22Rv1 (cell line): ENCODE results near the gene SLC12A7.

ENCODE experiments used
- ZFX ChIP-seq: fragments of 450-650 bp; IDR thresholded peaks from 2 replicates; pipeline ENCODE4 v1.6.1; 2017; ENCODE audit warnings: antibody characterized with exemption, borderline replicate concordance
- TF ChIP-seq, protein P1 (sequence below): fragments of 450-650 bp; IDR thresholded peaks from 2 replicates; pipeline ENCODE4 v1.5.1; 2017; ENCODE audit warnings: mild to moderate bottlenecking

GRCh38 chr5:1108023-1108864, 3.6 kb downstream of the SLC12A7 start:
- TF ChIP-seq, protein P1, sequence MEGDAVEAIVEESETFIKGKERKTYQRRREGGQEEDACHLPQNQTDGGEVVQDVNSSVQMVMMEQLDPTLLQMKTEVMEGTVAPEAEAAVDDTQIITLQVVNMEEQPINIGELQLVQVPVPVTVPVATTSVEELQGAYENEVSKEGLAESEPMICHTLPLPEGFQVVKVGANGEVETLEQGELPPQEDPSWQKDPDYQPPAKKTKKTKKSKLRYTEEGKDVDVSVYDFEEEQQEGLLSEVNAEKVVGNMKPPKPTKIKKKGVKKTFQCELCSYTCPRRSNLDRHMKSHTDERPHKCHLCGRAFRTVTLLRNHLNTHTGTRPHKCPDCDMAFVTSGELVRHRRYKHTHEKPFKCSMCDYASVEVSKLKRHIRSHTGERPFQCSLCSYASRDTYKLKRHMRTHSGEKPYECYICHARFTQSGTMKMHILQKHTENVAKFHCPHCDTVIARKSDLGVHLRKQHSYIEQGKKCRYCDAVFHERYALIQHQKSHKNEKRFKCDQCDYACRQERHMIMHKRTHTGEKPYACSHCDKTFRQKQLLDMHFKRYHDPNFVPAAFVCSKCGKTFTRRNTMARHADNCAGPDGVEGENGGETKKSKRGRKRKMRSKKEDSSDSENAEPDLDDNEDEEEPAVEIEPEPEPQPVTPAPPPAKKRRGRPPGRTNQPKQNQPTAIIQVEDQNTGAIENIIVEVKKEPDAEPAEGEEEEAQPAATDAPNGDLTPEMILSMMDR: no peak
- TF ChIP-seq ZFX: no peak
